ENCODE data around the gene RBM44.
"Not testable (repeated sequence)": the region's sequence is repeated elsewhere in the genome, so short reads cannot be mapped to it uniquely, and the experiment has no call there.

RBM44 gene

GRCh38 chr2:237774811-237775553 lies 23.6 kb upstream of the RBM44 start:
- in situ Hi-C loops (cut with MboI; ENCODE audit: low sequenced_read_pairs), result no loop called here

GRCh38 chr2:237779521-237779920 lies 19.1 kb upstream of the RBM44 start:
- in situ Hi-C loops (cut with MboI; ENCODE audit: low sequenced_read_pairs), result no loop called here

GRCh38 chr2:237782181-237782580 lies 16.4 kb upstream of the RBM44 start:
- in situ Hi-C loops (cut with MboI; ENCODE audit: low sequenced_read_pairs), result no loop called here

- in situ Hi-C loops (cut with MboI; ENCODE audit: low sequenced_read_pairs), result not testable (repeated sequence)
These were observed 14.9 kb upstream of the RBM44 start for GRCh38 chr2:237783678-237784077.

GRCh38 chr2:237786936-237787335 lies 11.6 kb upstream of the RBM44 start:
- in situ Hi-C loops (cut with MboI; ENCODE audit: low sequenced_read_pairs), result no loop called here

GRCh38 chr2:237790353-237790752 lies 8.2 kb upstream of the RBM44 start:
- in situ Hi-C loops (cut with MboI; ENCODE audit: low sequenced_read_pairs), result no loop called here

- in situ Hi-C loops (cut with MboI; ENCODE audit: low sequenced_read_pairs), result no loop called here
These were observed 6.4 kb upstream of the RBM44 start for GRCh38 chr2:237791977-237792727.

- in situ Hi-C loops (cut with MboI; ENCODE audit: low sequenced_read_pairs), result no loop called here
These were observed 1.3 kb upstream of the RBM44 start for GRCh38 chr2:237797253-237797652.

- in situ Hi-C loops (cut with MboI; ENCODE audit: low sequenced_read_pairs), result no loop called here
These were observed 465 bp downstream of the RBM44 start for GRCh38 chr2:237799060-237799428.

GRCh38 chr2:237801466-237801865 lies 2.9 kb downstream of the RBM44 start:
- in situ Hi-C loops (cut with MboI; ENCODE audit: low sequenced_read_pairs), result no loop called here

GRCh38 chr2:237806334-237806733 lies 7.8 kb downstream of the RBM44 start:
- in situ Hi-C loops (cut with MboI; ENCODE audit: low sequenced_read_pairs), result no loop called here

- in situ Hi-C loops (cut with MboI; ENCODE audit: low sequenced_read_pairs), result no loop called here
These were observed 17.1 kb downstream of the RBM44 start for GRCh38 chr2:237815637-237816036.

- in situ Hi-C loops (cut with MboI; ENCODE audit: low sequenced_read_pairs), result no loop called here
These were observed 18.0 kb downstream of the RBM44 start for GRCh38 chr2:237816531-237816930.

GRCh38 chr2:237818066-237818473 lies 19.5 kb downstream of the RBM44 start:
- in situ Hi-C loops (cut with MboI; ENCODE audit: low sequenced_read_pairs), result no loop called here

GRCh38 chr2:237819231-237819630 lies 20.7 kb downstream of the RBM44 start:
- in situ Hi-C loops (cut with MboI; ENCODE audit: low sequenced_read_pairs), result no loop called here

- in situ Hi-C loops (cut with MboI; ENCODE audit: low sequenced_read_pairs), result no loop called here
These were observed 21.8 kb downstream of the RBM44 start for GRCh38 chr2:237820421-237820820.

GRCh38 chr2:237823544-237823943 lies 25.0 kb downstream of the RBM44 start:
- in situ Hi-C loops (cut with MboI; ENCODE audit: low sequenced_read_pairs), result no loop called here

- in situ Hi-C loops (cut with MboI; ENCODE audit: low sequenced_read_pairs), result no loop called here
These were observed 25.5 kb downstream of the RBM44 start for GRCh38 chr2:237824085-237824484.

GRCh38 chr2:237827421-237827987 lies 28.9 kb downstream of the RBM44 start:
- in situ Hi-C loops (cut with MboI; ENCODE audit: low sequenced_read_pairs), result no loop called here

GRCh38 chr2:237830522-237830921 lies 31.9 kb downstream of the RBM44 start:
- in situ Hi-C loops (cut with MboI; ENCODE audit: low sequenced_read_pairs), result no loop called here

- in situ Hi-C loops (cut with MboI; ENCODE audit: low sequenced_read_pairs), result no loop called here
These were observed 35.0 kb downstream of the RBM44 start for GRCh38 chr2:237833546-237833945.

GRCh38 chr2:237835372-237835771 lies 36.8 kb downstream of the RBM44 start:
- in situ Hi-C loops (cut with MboI; ENCODE audit: low sequenced_read_pairs), result no loop called here
